HEK293 (cell line): ENCODE data around the gene PHACTR3.

ENCODE experiments used
- CTCF ChIA-PET: fragments of 350-600 bp; formaldehyde crosslinking; extraction: SDS; loops from one replicate; lab custom pipeline; 2021; ENCODE audit warnings: antibody characterized with exemption; lab: Yijun Ruan, JAX
- POLR2A ChIA-PET: fragments of 300-600 bp; formaldehyde crosslinking; extraction: SDS; loops from one replicate; lab custom pipeline; 2020; ENCODE audit warnings: antibody characterized with exemption, inconsistent platforms; lab: Yijun Ruan, JAX
- H3K27ac ChIP-seq: fragments of 200-500 bp; sonication (Bioruptor generic); 2 replicates; pipeline ENCODE4 v1.5.1; 2014; ENCODE audit warnings: low read depth, low read length, control low read depth, inconsistent platforms; ENCODE audit errors: extremely low read depth
- H3K36me3 ChIP-seq, 2 experiments: fragments of 200-500 bp in 1 of 2; sonication (Bioruptor generic) in 1 of 2; 1 replicate in 1 of 2; 2 replicates in 1 of 2; pipeline ENCODE4 v1.5.1; 2014 to 2017; ENCODE audit warnings: inconsistent platforms in 2 of 2, low read length in 2 of 2; ENCODE audit not compliant: control insufficient read depth in 2 of 2, insufficient read depth in 1 of 2
- H3K4me1 ChIP-seq: fragments of 200-500 bp; sonication (Bioruptor generic); 2 replicates; pipeline ENCODE4 v1.5.1; 2014; ENCODE audit warnings: mild to moderate bottlenecking, low read length, inconsistent platforms; ENCODE audit not compliant: control insufficient read depth, insufficient read depth
- H3K4me3 ChIP-seq: 2 replicates; pipeline ENCODE4 v1.5.1; 2011; ENCODE audit warnings: low read depth, mild to moderate bottlenecking, control low read depth, low read length, moderate library complexity
- H3K9me3 ChIP-seq: fragments of 200-500 bp; sonication (Bioruptor generic); 2 replicates; pipeline ENCODE4 v1.5.1; 2014; ENCODE audit warnings: low read depth, low read length, inconsistent platforms; ENCODE audit not compliant: control insufficient read depth, insufficient read depth
- CTCF ChIP-seq: fragments of 450-650 bp; formaldehyde crosslinking; IDR thresholded peaks from 2 replicates; pipeline ENCODE4 v1.5.1; 2016; ENCODE audit warnings: missing biosample characterization, missing genetic modification characterization
- FEZF1 ChIP-seq: fragments of 450-650 bp; formaldehyde crosslinking; IDR thresholded peaks from 2 replicates; pipeline ENCODE4 v1.5.1; 2016; ENCODE audit warnings: missing biosample characterization, missing genetic modification characterization
- KLF17 ChIP-seq: fragments of 450-650 bp; formaldehyde crosslinking; IDR thresholded peaks from 2 replicates; pipeline ENCODE4 v1.5.1; 2016; ENCODE audit warnings: missing biosample characterization, missing genetic modification characterization
- MEIS1 ChIP-seq: sonication (generic); formaldehyde crosslinking; IDR thresholded peaks from 2 replicates; pipeline ENCODE4 v1.8.1; 2022; ENCODE audit warnings: missing genetic modification reagents, mild to moderate bottlenecking, borderline replicate concordance
- OVOL3 ChIP-seq: fragments of 450-650 bp; formaldehyde crosslinking; IDR thresholded peaks from 2 replicates; pipeline ENCODE4 v1.5.1; 2016; ENCODE audit warnings: missing biosample characterization, missing genetic modification characterization
- PRDM6 ChIP-seq: fragments of 450-650 bp; formaldehyde crosslinking; IDR thresholded peaks from 2 replicates; pipeline ENCODE4 v1.5.1; 2017; ENCODE audit warnings: missing biosample characterization, missing genetic modification characterization
- SALL2 ChIP-seq: fragments of 450-650 bp; formaldehyde crosslinking; IDR thresholded peaks from 2 replicates; pipeline ENCODE4 v1.5.0; 2017; ENCODE audit warnings: missing biosample characterization, mild to moderate bottlenecking, missing genetic modification characterization, borderline replicate concordance
- ZBTB21 ChIP-seq: fragments of 450-650 bp; formaldehyde crosslinking; IDR thresholded peaks from 2 replicates; pipeline ENCODE4 v1.5.1; 2017; ENCODE audit warnings: missing biosample characterization, missing genetic modification characterization
- ZBTB48 ChIP-seq: fragments of 450-650 bp; formaldehyde crosslinking; IDR thresholded peaks from 2 replicates; pipeline ENCODE4 v1.5.1; 2016; ENCODE audit warnings: missing biosample characterization, missing genetic modification characterization
- ZBTB6 ChIP-seq: fragments of 450-650 bp; formaldehyde crosslinking; IDR thresholded peaks from 2 replicates; pipeline ENCODE4 v1.5.1; 2017; ENCODE audit warnings: missing biosample characterization, missing genetic modification characterization
- ZFP41 ChIP-seq: fragments of 450-650 bp; formaldehyde crosslinking; IDR thresholded peaks from 2 replicates; pipeline ENCODE4 v1.5.1; 2016; ENCODE audit warnings: missing biosample characterization, missing genetic modification characterization, borderline replicate concordance
- ZNF18 ChIP-seq: fragments of 450-650 bp; formaldehyde crosslinking; IDR thresholded peaks from 2 replicates; pipeline ENCODE4 v1.5.1; 2016; ENCODE audit warnings: missing biosample characterization, missing genetic modification characterization
- ZNF19 ChIP-seq: fragments of 450-650 bp; formaldehyde crosslinking; IDR thresholded peaks from 2 replicates; pipeline ENCODE4; 2016; ENCODE audit warnings: missing biosample characterization, missing genetic modification characterization, low read depth
- ZNF221 ChIP-seq: fragments of 450-650 bp; formaldehyde crosslinking; IDR thresholded peaks from 2 replicates; pipeline ENCODE4 v1.5.1; 2017; ENCODE audit warnings: missing biosample characterization, missing genetic modification characterization, borderline replicate concordance
- ZNF302 ChIP-seq: fragments of 450-650 bp; formaldehyde crosslinking; IDR thresholded peaks from 2 replicates; pipeline ENCODE4 v1.5.1; 2016; ENCODE audit warnings: missing biosample characterization, missing genetic modification characterization, low read depth
- ZNF398 ChIP-seq: fragments of 450-650 bp; formaldehyde crosslinking; IDR thresholded peaks from 2 replicates; pipeline ENCODE4 v1.5.1; 2017; ENCODE audit warnings: missing biosample characterization, missing genetic modification characterization
- ZNF433 ChIP-seq: fragments of 450-650 bp; formaldehyde crosslinking; IDR thresholded peaks from 2 replicates; pipeline ENCODE4 v1.5.1; 2016; ENCODE audit warnings: missing biosample characterization, missing genetic modification characterization, low read depth
- ZNF514 ChIP-seq: fragments of 450-650 bp; formaldehyde crosslinking; IDR thresholded peaks from 2 replicates; pipeline ENCODE4 v1.5.1; 2016; ENCODE audit warnings: missing biosample characterization, missing genetic modification characterization
- ZNF704 ChIP-seq: fragments of 450-650 bp; formaldehyde crosslinking; IDR thresholded peaks from 2 replicates; pipeline ENCODE4 v1.5.1; 2016; ENCODE audit warnings: missing biosample characterization, missing genetic modification characterization
- ZNF768 ChIP-seq: fragments of 450-650 bp; formaldehyde crosslinking; IDR thresholded peaks from 2 replicates; pipeline ENCODE4 v1.5.1; 2018; ENCODE audit warnings: missing biosample characterization, mild to moderate bottlenecking, missing genetic modification characterization
- ZNF776 ChIP-seq: fragments of 450-650 bp; formaldehyde crosslinking; IDR thresholded peaks from 2 replicates; pipeline ENCODE4 v1.5.0; 2017; ENCODE audit warnings: missing biosample characterization, missing genetic modification characterization, borderline replicate concordance
- ZNF843 ChIP-seq: fragments of 450-650 bp; formaldehyde crosslinking; IDR thresholded peaks from 2 replicates; pipeline ENCODE4 v1.5.1; 2016; ENCODE audit warnings: missing biosample characterization, missing genetic modification characterization
- ZSCAN30 ChIP-seq: fragments of 450-650 bp; IDR thresholded peaks from 2 replicates; pipeline ENCODE4 v1.5.1; 2018; ENCODE audit warnings: missing biosample characterization, mild to moderate bottlenecking, missing genetic modification characterization, moderate library complexity

Gene PHACTR3

GRCh38 chr20:59701236-59701635 is 96.9 kb downstream of the PHACTR3 start:
- ChIA-PET CTCF (interaction anchor here (0.6 to 0.7 kb wide), 2 partner anchors 68 to 614 kb away, joined by 3 read pairs; no protein-coding TSS in a partner anchor), POLR2A (no interaction called here)
- Histone ChIP-seq H3K36me3 (no peaks in the 10 kb centered on the region), H3K4me1 (no peaks in the 10 kb centered on the region), H3K9me3 (no peaks in the 10 kb centered on the region), H3K27ac (no peak overlapping the region), H3K4me3 (no peak overlapping the region)
- no peak for TF ChIP-seq MEIS1 (CRISPR knock-in tag)
- no peak for TF ChIP-seq ZBTB21 (tag by site-specific recombination)
- no peak for TF ChIP-seq ZNF398 (tag by site-specific recombination)

- ChIA-PET POLR2A (no interaction called here), CTCF (no interaction called here)
- H3K4me3 ChIP-seq = no peak overlapping the region
- no peaks in the 10 kb centered on the region for H3K36me3 ChIP-seq
- TF ChIP-seq ZNF768 (no peak), ZFP41 (no peak), OVOL3 (tag by site-specific recombination) (no peak), ZNF776 (tag by site-specific recombination) (no peak), ZNF18 (tag by site-specific recombination) (no peak), ZSCAN30 (tag by site-specific recombination) (no peak), ZNF843 (tag by site-specific recombination) (no peak), ZNF514 (tag by site-specific recombination) (no peak), FEZF1 (tag by site-specific recombination) (no peak), ZNF704 (tag by site-specific recombination) (no peak), ZNF19 (tag by site-specific recombination) (no peak), ZBTB6 (tag by site-specific recombination) (no peak), ZNF221 (no peak), CTCF (tag by site-specific recombination) (no peak), ZNF433 (no peak), SALL2 (tag by site-specific recombination) (no peak), ZNF302 (tag by site-specific recombination) (no peak), PRDM6 (tag by site-specific recombination) (no peak), ZBTB48 (tag by site-specific recombination) (no peak), KLF17 (no peak)
- H3K4me1 ChIP-seq = no peaks in the 10 kb centered on the region
- H3K9me3 ChIP-seq = no peaks in the 10 kb centered on the region
- no peak overlapping the region for H3K27ac ChIP-seq
These were observed 98.7 kb downstream of the PHACTR3 start for GRCh38 chr20:59703046-59703445.
